Anterior cingulate cortex (tissue), 58 donors: ENCODE measurements around the gene SLC23A3.

ENCODE experiments used
- DNase-seq, 58 donors: peaks; one replicate each; lab custom pipeline; 2025; lab: John Stamatoyannopoulos, UW

The SLC23A3 gene

DNA sequence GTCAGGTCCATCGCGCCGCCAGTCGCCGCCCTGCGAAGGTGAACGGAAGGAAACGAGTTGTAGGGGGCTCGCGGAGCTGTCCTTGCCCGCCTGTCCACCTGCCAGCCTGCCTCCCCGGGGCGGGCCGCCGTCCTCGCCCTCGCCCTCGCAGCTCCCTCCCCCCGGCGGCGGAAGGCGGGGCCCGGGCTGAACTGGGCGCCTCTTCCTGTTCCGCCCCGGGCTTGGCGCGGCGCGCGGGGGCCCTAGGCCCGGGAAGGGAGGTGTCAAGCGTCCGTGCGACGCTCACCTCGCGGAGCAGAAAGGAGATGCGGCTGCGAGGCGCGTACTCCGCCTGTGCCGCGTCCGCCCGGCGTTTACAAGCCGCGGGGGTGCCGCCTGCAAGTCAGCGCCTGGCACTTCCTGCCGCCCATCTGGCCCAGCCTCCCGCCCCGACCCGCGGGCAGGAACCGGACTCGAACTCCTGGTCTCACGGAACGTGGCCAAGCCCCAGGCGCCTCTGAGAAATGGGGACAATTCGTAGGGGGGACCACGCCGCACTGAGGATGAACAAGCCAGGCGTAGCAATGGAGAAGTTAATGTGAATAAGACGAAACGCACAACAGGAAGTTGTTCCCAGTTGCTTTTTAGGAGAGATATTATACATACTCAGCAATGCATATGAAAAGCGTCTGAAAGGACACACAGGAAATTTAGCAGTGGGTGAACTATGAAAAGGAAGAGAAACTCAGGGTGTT lies 7.2 kb upstream of the SLC23A3 start, which contains the start of gene CNPPD1:
TSS of gene CNPPD1 (minus strand) at position 108 of the 734 bp plus-strand sequence. CDS start at position 11, 97 bp downstream.
- peak in 56 of 58 donors; percentile 39 to 90 (median 78) for DNase-seq

DNA sequence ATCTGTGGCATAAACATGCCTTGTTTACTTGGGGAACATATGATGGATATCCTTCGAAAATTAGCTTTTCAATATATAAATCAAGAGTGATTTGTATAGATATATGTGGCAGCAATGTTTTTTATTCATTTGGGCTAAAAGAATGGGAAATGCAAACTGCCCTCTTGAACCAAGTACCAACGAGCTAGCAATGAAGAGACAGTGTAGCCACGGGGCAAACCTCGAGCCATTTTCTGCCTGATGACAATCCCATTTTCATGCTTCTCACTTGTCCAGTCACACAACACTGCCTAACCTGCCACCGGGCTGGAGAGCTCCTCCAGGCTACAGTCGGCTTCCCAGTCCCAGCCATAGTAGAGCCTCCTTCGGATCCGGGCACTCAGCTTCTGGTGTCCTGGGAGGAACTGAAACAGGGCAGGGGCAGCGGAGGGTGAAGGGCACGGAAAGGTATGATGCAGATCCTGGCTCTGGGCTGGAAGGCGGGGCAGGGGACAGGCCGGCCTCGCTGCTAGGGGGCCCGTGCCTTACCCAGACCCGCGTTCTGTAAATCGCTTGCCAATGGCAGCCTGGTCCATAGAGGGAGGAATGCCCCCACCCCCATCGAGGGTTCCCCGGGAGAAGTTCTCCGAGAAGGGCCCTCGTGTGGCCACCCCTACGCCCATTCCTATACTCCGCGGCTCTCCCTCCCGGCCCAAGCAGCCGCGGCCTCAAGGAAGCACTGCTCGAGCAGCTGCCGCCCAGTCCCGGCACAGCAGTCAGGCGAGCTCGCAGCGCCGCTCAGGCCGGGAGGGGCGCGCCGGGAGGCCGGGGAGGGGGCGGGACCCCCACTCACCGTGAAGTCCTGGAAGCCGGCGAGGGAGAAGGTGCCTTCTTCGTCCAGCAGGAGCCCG lies 6.3 kb upstream of the SLC23A3 start:
- peak in 39 of 58 donors; percentile 18 to 83 (median 60) for DNase-seq

DNA sequence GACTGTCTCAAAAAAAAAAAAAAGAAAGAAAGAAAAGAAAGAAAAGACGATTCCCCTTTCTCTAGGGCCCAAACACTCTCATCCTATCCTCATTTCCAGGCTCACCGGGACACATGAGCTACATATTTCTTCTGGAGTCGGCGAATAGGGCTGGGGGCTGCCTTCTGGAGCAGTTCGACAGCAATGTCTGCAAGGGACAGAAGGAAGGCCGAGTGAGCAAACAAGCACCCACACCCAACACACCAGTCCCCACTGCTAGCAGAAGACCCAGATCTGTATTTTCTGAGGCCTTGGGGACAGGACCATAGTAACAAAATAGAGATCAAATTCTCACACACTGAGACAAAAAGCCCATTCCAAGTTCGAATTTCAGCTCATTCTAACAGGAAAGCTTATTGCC lies 5.7 kb upstream of the SLC23A3 start:
- DNase-seq, result no peak

- DNase-seq, result no peak
These were observed 5.0 kb upstream of the SLC23A3 start for GRCh38 chr2:219174801-219175200.

- DNase-seq, result no peak
These were observed 4.3 kb upstream of the SLC23A3 start for GRCh38 chr2:219174146-219174545.

DNA sequence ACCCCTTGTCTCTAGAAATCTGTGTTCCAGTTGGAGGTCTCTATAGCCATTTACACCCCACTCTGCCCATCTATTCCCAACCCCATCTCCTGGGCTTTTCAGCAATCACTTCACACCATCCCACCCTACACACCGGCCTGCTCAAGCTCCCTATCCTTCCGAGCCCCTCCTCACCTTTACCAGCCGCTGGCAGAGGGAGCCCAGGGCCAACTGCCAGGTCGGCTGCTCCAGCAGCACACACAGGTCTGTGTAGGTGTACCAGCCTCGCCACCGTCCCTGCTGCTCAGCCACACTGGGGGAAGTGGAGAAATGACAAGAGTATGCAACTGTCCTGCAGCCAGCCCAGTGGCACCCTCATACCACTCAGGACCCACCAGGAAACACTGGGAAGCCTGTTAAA lies 3.3 kb upstream of the SLC23A3 start:
- DNase-seq, result no peak

- DNase-seq, result no peak
These were observed 2.7 kb upstream of the SLC23A3 start for GRCh38 chr2:219172231-219173154.

DNA sequence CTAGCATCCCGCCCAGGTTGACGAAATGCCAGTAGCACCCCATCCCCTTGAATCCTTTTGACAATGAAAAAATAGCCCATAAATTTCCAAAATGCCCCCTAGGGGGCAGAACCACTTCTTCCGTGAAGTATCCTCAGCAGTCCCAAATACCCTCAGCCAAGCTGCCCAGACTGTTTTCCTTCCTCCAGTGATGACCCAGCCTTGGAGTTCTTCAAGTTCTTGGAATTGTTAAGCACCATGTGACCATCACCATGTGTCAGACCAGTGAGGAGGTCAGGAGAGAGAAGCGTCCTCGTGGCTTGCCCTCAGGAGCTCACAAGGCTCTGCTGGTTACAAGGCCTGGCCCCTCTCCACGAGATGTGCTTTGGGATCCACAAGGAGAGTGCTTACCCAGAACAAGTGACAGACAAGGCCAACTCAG lies 1.4 kb upstream of the SLC23A3 start:
- peak in 18 of 58 donors; percentile 3 to 54 (median 16) for DNase-seq

- DNase-seq, result no peak
These were observed 897 bp downstream of the SLC23A3 start for GRCh38 chr2:219168932-219169331.

GRCh38 chr2:219168526-219168925 lies 1.3 kb downstream of the SLC23A3 start:
- DNase-seq, result peak in 4 of 58 donors; percentile 10 to 15 (median 14)

DNA sequence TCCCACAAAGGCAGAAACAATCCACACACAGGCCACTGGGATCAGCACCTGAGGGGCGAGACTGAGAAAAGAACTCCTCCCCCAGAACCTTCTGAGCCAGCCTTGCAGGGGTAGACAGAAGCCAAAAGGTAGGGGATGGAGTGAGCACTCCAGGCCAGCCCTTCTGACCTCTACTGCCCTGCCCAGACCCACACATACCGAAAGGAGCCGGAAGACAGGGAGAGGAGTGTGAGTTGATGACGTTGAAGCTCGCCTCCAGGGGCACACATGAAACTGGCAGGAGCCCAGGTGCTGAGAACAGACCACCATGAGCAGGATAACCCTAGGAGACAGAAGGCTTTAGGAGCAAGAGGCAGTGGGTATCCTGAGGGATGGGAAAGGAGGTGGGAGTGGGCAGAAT lies 1.8 kb downstream of the SLC23A3 start:
- DNase-seq, result no peak

DNA sequence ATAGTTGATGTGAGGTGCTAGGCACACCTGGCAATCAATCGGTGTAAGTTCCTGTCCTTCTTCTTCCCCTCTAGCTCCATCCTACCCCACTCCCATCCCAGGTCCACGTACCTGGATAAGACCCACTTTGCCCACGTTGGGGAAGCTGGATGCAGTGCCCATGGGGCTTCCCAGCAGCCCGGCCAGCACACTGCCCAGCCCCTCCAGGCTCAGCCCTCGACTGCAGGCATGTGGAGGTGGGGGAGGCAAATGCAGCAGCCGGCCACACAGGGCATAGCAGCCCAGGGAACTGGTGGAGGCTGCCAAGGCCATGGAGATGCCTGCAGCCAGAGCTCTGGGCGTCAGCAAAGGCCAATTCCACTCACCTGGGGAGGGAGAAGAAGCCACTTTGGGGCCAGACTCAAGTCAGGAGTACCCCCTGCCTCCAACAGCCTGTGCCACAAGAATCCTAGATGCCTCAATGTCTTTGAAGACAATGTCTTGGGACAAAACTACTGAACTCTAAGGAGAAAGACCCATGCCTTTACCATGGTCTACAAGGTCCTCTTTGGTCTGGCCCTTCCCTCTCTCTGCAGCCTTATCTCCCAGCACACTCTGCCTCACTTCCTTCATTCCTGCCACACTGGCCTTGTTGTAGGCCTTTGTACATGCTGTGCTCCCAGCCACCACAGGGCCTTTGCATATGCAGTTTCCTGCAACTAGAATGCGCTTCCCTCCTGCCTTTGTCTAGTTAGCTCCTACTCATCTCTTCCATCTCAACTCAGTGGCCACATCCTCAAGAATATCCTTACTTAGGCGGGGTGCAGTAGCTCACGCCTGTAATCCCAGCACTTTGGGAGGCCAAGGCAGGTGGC lies 4.5 kb downstream of the SLC23A3 start:
- DNase-seq, result no peak

- DNase-seq, result no peak
These were observed 6.7 kb downstream of the SLC23A3 start for GRCh38 chr2:219163156-219163555.

DNA sequence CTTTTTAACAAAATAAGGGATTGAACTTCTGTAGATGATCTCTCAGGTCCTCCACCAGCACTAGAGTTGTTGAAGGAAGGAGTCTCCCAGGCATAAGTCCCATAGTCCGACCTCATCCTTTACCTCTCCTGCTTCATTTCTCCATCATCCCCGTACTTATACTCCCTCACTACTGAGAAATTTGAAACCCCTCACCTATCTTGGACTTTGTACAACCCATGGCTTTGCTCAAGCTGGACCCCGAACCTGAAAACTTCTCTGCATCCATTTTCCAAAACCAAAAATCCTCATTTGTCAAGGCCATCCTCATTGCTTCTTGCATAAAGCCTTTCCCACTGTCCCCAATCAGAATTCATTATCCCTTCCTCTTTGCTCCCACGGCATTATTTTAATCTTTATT lies 8.7 kb downstream of the SLC23A3 start:
- no peak for DNase-seq

DNA sequence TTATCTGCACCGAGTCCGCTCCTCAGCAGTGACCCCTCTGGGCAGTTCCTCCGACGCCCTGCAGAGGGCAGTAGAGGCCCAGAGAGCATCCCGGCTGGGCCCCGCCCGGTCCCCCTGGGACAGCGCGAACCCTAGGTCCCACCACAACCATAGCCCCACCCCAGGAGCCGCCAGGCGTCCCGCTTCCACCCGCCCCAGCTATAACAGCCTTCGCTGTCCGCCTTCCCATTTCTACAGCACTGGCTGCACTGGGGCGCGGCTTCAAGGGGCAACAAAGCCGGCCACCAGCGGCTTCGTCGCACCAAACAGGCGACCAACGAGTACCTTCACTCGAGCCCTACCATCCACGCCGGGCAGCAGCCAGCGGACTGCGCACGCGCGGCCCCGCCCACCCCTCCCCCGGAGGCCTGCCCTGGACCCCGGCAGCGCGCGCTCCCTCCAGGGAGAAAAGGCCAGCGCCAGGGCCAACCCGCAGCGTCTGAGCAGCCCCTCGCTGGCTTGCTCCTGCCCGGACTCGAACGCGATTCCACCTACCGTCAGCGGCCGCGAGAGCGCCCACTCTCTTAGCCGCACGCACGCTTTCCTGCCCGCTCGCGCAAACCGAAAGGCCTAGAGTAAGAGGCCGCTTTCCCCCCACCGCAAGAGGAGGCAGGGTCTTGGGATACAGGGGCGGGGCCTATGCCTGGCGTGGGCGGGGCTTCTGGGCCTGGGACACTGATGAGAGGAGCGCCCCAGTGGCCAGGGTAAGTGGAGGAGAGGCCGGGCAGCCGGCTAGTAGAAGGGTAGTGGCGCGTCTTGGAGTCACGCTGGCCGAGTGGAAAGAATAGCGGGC lies 9.4 kb downstream of the SLC23A3 start, which contains the start of gene NHEJ1:
TSS of gene NHEJ1 (minus strand) at position 630 of the 832 bp plus-strand sequence. CDS start 2,453 bp downstream, outside the sequence.
- peak; percentile 31 to 99 (median 92) for DNase-seq

- DNase-seq, result no peak
These were observed 10.1 kb downstream of the SLC23A3 start for GRCh38 chr2:219159771-219160185.

DNA sequence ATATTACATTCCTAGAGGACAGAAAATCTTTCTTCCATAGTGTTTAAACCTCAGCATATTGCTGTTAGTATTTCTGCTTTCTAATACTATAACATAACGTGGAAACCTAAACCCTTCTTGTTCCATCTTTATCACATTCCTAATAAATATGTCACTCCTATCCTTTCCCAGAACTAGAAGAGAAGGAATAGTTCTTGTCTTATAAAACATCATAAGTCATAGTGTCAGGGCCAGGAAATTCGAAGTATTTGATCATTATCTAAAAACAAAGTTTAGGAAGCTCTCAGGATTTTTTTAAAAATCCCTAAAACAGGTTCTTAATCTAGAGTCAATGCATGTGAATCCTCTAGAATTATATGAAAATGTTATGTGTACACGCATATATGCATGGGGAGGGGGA lies 11.2 kb downstream of the SLC23A3 start:
- no peak for DNase-seq

- DNase-seq, result no peak
These were observed 11.8 kb downstream of the SLC23A3 start for GRCh38 chr2:219158025-219158424.
